PC-9 (cell line): Measurements from ENCODE around the gene SLC7A8.

Experiments
- EZH2 ChIP-seq: fragments of 200-600 bp; sonication (generic); IDR thresholded peaks from 2 replicates; pipeline ENCODE4 v1.8.0; 2017; ENCODE audit warnings: antibody characterized with exemption, low read depth
- TF ChIP-seq, protein P1 (sequence below): fragments of 200-600 bp; sonication (generic); conservative IDR thresholded peaks from 2 replicates; pipeline ENCODE4 v1.6.1; 2017; ENCODE audit warnings: mixed run types, antibody characterized with exemption, mild to moderate bottlenecking, moderate library complexity

DNA sequence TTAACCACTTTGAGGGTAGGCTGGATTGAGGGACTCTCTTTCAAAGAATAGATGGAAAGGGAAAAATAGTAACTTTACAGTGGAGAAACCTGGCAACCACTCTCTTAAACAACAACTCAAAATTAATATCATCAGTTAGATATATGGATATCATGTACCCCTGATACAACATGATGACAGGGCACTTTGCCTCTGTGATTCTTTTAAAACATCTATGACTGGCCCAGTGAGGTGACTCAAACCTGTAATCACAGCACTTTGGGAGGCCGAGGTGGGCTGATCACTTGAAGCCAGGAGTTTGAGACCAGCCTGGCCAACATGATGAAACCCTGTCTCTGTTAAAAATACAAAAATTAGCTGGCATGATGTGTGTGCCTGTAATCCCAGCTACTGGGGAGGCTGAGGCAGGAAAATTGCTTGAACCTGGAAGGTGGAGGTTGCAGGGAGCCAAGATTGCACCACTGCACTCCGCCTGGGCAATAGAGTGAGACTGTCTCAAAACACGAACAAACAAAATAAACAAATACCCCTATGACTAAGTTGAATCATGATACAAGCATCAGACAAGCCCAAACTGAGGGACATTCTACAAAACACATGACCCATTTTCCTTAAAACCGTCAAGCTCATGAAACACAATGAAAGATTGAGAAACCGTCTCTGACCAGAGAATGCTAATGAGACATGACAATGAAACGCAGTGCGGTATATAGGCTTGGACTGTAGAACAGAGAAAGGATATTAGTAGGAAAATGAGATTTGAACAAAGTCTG, 26.4 kb upstream of the SLC7A8 start:
- TF ChIP-seq, protein P1, sequence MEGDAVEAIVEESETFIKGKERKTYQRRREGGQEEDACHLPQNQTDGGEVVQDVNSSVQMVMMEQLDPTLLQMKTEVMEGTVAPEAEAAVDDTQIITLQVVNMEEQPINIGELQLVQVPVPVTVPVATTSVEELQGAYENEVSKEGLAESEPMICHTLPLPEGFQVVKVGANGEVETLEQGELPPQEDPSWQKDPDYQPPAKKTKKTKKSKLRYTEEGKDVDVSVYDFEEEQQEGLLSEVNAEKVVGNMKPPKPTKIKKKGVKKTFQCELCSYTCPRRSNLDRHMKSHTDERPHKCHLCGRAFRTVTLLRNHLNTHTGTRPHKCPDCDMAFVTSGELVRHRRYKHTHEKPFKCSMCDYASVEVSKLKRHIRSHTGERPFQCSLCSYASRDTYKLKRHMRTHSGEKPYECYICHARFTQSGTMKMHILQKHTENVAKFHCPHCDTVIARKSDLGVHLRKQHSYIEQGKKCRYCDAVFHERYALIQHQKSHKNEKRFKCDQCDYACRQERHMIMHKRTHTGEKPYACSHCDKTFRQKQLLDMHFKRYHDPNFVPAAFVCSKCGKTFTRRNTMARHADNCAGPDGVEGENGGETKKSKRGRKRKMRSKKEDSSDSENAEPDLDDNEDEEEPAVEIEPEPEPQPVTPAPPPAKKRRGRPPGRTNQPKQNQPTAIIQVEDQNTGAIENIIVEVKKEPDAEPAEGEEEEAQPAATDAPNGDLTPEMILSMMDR = no peak
- TF ChIP-seq EZH2 = no peak
